Peyer's patch (tissue), 4 donors: Measurements from ENCODE around the gene ABR. TPM values are rescaled to one million over a fixed set of nuclear protein-coding genes. Genes with fewer than 3 reads are reported as not detected.

Experiments
- DNase-seq, 3 donors: peaks; one replicate each; pipeline ENCODE4 v3.0.0-alpha.2; 2017 to 2019
- H3K27ac ChIP-seq, 4 donors: fragments of 200-600 bp; sonication (generic); one replicate each; pipeline ENCODE4 v1.5.1; 2016 to 2019
- H3K27me3 ChIP-seq, 2 donors: fragments of 200-600 bp; sonication (generic); one replicate each; pipeline ENCODE4 v1.5.1; 2019
- H3K36me3 ChIP-seq, 3 donors: fragments of 200-600 bp; sonication (generic); one replicate each; pipeline ENCODE4 v1.5.1; 2016 to 2019
- H3K4me1 ChIP-seq, 4 donors: fragments of 200-600 bp; sonication (generic); one replicate each; pipeline ENCODE4 v1.5.1; 2016 to 2019
- H3K4me3 ChIP-seq, 4 donors: fragments of 200-600 bp; sonication (generic); 1 replicate in 3 of 4; 2 replicates in 1 of 4; pipeline ENCODE4 v1.5.1; 2016 to 2019; ENCODE audit warnings: mild to moderate bottlenecking in 1 of 4
- H3K9me3 ChIP-seq, 4 donors: fragments of 200-600 bp; sonication (generic); one replicate each; pipeline ENCODE4 v1.5.1; 2016 to 2019; ENCODE audit warnings: mild to moderate bottlenecking in 1 of 4
- POLR2A ChIP-seq, 2 donors: fragments of 450-650 bp; IDR thresholded peaks; one replicate each; pipeline ENCODE4 v1.5.1; 2017; ENCODE audit warnings: antibody characterized with exemption in 2 of 2, mild to moderate bottlenecking in 2 of 2, moderate library complexity in 2 of 2
- total RNA-seq, 4 donors: library from RNA; depleted of rRNA; stranded (reverse); fragments of >200 nt; gene quantifications; one replicate each; pipeline ENCODE4 v1.1.0, GENCODE V29; 2016
- TF ChIP-seq, protein P1 (sequence below), 6 experiments: fragments of 450-650 bp in 4 of 6; fragments of 200-600 bp in 2 of 6; sonication (generic) in 1 of 6; IDR thresholded peaks; one replicate each; pipeline ENCODE4 v1.5.1; 2017 to 2019; ENCODE audit warnings: antibody characterized with exemption in 6 of 6, mild to moderate bottlenecking in 3 of 6, moderate library complexity in 1 of 6

ABR gene
- total RNA-seq, 4 donors from 2014 or later: 220 to 753 (median 440) TPM

DNA sequence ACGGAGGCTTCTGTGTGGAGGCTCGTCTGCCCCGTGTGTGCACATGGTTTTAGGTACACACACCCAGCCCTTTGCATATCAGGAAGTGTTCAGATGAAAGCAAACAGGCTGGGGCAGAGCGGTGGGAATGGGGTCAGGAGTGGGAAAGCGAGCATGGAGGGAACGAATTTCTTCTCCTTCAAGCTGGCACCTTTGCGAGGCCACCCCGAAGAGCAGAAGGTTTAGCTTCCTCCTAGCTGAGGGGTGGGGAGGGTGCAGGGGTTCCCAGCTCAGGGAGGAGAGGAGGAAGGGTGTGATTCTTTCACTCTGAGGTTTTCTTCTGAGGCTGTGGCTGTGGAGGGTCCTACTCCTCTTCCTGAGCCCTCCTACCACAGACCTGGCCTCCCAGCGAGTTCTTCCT lies 83.6 kb downstream of the ABR start:
- TF ChIP-seq, protein P1, sequence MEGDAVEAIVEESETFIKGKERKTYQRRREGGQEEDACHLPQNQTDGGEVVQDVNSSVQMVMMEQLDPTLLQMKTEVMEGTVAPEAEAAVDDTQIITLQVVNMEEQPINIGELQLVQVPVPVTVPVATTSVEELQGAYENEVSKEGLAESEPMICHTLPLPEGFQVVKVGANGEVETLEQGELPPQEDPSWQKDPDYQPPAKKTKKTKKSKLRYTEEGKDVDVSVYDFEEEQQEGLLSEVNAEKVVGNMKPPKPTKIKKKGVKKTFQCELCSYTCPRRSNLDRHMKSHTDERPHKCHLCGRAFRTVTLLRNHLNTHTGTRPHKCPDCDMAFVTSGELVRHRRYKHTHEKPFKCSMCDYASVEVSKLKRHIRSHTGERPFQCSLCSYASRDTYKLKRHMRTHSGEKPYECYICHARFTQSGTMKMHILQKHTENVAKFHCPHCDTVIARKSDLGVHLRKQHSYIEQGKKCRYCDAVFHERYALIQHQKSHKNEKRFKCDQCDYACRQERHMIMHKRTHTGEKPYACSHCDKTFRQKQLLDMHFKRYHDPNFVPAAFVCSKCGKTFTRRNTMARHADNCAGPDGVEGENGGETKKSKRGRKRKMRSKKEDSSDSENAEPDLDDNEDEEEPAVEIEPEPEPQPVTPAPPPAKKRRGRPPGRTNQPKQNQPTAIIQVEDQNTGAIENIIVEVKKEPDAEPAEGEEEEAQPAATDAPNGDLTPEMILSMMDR (IDR thresholded peaks at IDR 0.05): no peak
- TF ChIP-seq POLR2A (IDR thresholded peaks at IDR 0.05): no peak
- Histone ChIP-seq H3K9me3 (no peaks in the 10 kb centered on the region), H3K4me3 (no peak overlapping the region), H3K27ac (peak overlapping the region; percentile 6 to 67 (median 34)), H3K36me3 (peaks cover 0 to 61% (median 3%) of the 10 kb centered on the region in 3 donors), H3K4me1 (peaks cover 0 to 13% (median 0%) of the 10 kb centered on the region in 4 donors), H3K27me3 (no peaks in the 10 kb centered on the region)
- DNase-seq: peak in 1 of 3 donors; percentile 43

DNA sequence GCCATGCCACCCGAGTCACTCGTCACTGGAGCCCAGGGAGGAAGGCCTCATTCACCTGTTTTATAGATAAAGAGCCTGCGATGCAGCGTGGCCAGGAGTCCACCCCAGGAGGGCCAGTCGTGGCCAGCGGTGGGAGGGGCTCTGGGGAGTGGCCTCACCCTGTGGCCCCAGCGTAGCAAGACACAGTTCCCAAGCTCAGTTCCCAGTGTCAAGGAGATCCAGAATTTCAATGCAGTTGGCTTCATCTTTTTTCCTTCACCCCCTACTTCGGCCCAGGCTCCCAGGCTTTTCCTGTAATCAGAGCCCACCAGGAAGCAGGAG lies 84.0 kb downstream of the ABR start:
- no peak overlapping the region for H3K4me3 ChIP-seq
- TF ChIP-seq POLR2A (IDR thresholded peaks at IDR 0.05): no peak
- TF ChIP-seq, protein P1 (IDR thresholded peaks at IDR 0.05): no peak
- H3K9me3 ChIP-seq: no peaks in the 10 kb centered on the region
- peaks cover 0 to 13% (median 0%) of the 10 kb centered on the region in 4 donors for H3K4me1 ChIP-seq
- peak overlapping the region in 3 of 4 donors; percentile 6 to 67 (median 9) for H3K27ac ChIP-seq
- DNase-seq: no peak
- H3K36me3 ChIP-seq: peaks cover 0 to 64% (median 3%) of the 10 kb centered on the region in 3 donors
- H3K27me3 ChIP-seq: no peaks in the 10 kb centered on the region

DNA sequence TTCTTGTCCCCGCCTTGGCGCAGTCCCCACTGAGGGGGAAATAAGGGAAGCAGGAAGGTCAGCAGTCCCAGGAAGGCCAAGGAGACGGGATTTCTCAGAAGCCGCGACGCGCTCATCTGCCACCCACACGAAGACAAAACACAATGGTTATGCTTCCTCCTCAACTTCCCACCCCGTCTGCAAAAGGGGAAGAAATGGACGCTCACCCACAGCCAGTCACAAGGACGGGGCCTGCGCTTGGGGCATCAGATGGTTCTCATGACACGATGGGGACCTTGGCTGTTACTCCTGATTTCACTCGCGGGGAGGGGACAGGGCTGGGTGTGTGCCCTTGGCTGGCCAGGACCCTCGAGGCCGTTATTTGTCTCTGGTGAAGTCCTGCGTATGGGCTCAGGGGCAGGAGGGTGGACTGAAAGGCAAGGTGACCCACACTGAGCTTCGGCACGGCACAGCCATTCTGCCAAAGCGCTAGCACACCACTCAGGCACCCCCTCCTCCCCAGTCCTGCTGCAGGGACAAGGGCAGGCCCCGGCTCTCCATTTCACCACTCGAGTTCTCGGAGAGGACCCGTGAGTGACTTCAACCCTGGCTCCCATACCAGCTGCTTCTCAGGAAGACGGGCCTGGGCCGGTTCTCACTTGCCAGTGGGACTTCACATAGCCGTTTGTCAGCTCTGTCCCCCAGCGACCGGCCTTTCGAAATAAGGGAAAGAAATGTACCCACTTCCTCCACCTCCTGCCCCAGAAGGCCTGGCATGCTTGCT lies 84.5 kb downstream of the ABR start:
- H3K27ac ChIP-seq: peak overlapping the region in 2 of 4 donors; percentile 9 to 44
- H3K27me3 ChIP-seq: no peaks in the 10 kb centered on the region
- DNase-seq: no peak
- H3K4me3 ChIP-seq: no peak overlapping the region
- H3K4me1 ChIP-seq: peaks cover 0 to 13% (median 0%) of the 10 kb centered on the region in 4 donors
- peaks cover 0 to 64% (median 3%) of the 10 kb centered on the region in 3 donors for H3K36me3 ChIP-seq
- no peak for TF ChIP-seq POLR2A (IDR thresholded peaks at IDR 0.05)
- TF ChIP-seq, protein P1 (IDR thresholded peaks at IDR 0.05): no peak
- no peaks in the 10 kb centered on the region for H3K9me3 ChIP-seq

DNA sequence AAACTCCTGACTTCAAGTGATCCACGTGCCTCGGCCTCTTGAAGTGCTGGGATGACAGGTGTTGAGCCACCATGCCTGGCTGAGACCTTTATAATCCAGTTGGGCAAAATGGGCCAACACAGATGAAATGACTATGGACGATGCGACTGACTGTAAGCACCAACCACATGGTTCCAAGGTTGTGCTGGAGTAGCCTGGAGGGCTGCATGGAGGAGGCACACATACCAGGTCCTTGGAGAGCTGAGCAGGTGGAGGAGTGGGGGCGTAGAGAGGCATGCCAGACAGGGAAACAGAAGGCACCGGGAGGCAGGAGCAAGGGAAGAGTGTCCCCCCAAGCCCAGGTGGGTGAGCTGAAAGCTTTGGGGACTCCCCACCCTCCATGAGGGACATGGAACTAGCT lies 85.2 kb downstream of the ABR start:
- Histone ChIP-seq H3K36me3 (peaks cover 0 to 64% (median 3%) of the 10 kb centered on the region in 3 donors), H3K27ac (peak overlapping the region in 1 of 4 donors; percentile 44), H3K4me3 (no peak overlapping the region), H3K4me1 (peaks cover 0 to 13% (median 0%) of the 10 kb centered on the region in 4 donors), H3K9me3 (no peaks in the 10 kb centered on the region), H3K27me3 (no peaks in the 10 kb centered on the region)
- no peak for DNase-seq
- TF ChIP-seq, protein P1 (IDR thresholded peaks at IDR 0.05): no peak
- TF ChIP-seq POLR2A (IDR thresholded peaks at IDR 0.05): no peak

DNA sequence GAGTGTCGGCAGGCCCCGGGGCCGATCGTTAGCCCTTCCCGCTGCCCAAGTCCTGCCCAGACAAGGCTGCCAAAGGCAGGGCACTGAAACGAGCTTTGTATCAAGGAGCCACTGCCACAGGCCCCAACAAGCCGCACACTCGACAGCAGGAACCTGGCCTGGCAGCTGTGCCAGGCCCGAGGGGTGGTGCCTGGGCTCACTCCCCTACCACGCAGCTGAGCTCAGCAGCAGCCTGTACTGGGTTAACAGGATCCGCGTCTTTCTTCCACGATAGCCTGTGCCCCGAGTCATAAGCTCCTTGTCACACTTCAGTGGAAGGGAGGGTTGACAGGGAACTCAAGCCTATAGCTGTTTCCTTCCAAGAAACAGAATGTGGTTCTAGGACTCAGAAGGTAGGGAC lies 87.9 kb downstream of the ABR start:
- Histone ChIP-seq H3K9me3 (no peaks in the 10 kb centered on the region), H3K36me3 (peaks cover 0 to 66% (median 3%) of the 10 kb centered on the region in 3 donors), H3K27ac (no peak overlapping the region), H3K4me3 (no peak overlapping the region), H3K27me3 (no peaks in the 10 kb centered on the region), H3K4me1 (peaks cover 0 to 25% (median 0%) of the 10 kb centered on the region in 4 donors)
- TF ChIP-seq POLR2A (IDR thresholded peaks at IDR 0.05): no peak
- TF ChIP-seq, protein P1 (IDR thresholded peaks at IDR 0.05): no peak
- no peak for DNase-seq
